ENCODE data around the gene GPR84.

Gene GPR84

DNA sequence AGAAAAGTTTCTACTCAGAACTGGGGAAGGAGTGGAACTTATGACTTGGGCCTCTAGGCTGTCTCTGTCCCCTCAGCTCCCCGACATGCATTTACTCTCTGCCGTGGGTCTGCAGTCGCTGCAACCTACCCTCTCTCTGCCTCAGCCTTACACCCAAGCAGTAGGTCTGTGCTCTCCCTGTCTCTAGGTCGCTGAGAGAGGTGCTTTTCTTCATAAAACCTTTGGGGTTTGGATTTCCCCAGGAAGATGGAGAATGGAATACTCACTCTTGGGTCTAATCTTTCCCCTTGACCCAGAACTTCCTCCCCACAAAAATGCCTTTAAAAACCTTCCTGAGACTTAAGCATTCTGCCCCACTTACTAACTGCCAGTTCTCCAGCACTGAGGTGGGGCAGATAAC is 12.9 kb downstream of the GPR84 start:
- H3K4me3 ChIP-seq (ENCODE audit: low read depth, low read length) = no peak overlapping the region
- H3K4me1 ChIP-seq = peaks cover 42% of the 10 kb centered on the region

DNA sequence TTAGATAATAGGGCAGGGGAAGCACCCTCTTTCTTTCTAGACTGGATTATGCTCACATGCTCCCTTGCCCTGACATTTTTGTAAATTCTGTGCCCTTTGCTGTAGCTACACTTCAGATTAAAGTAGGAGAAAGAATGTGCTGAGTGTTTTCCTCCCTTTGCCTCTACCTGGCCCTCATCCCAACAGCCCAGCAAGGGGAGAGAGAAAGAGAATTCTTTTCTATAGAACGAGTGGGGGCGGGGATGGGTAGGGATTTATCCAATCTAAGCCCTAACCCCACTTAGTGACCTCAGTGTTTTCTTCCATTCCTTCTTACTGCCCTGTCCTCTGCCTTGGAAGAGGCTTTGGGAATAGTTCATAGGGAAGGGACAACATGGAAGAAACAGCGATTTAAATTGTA is 13.5 kb downstream of the GPR84 start:
- Histone ChIP-seq H3K4me1 (peaks cover 42% of the 10 kb centered on the region), H3K36me3 (ENCODE audit: control insufficient read depth, insufficient read depth, low read length) (no peaks in the 10 kb centered on the region), H3K27ac (peak overlapping the region; percentile 85)

More for the DNA sequence above, 12.9 kb downstream of the GPR84 start:
- TF ChIP-seq, protein P1, sequence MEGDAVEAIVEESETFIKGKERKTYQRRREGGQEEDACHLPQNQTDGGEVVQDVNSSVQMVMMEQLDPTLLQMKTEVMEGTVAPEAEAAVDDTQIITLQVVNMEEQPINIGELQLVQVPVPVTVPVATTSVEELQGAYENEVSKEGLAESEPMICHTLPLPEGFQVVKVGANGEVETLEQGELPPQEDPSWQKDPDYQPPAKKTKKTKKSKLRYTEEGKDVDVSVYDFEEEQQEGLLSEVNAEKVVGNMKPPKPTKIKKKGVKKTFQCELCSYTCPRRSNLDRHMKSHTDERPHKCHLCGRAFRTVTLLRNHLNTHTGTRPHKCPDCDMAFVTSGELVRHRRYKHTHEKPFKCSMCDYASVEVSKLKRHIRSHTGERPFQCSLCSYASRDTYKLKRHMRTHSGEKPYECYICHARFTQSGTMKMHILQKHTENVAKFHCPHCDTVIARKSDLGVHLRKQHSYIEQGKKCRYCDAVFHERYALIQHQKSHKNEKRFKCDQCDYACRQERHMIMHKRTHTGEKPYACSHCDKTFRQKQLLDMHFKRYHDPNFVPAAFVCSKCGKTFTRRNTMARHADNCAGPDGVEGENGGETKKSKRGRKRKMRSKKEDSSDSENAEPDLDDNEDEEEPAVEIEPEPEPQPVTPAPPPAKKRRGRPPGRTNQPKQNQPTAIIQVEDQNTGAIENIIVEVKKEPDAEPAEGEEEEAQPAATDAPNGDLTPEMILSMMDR (IDR thresholded peaks at IDR 0.05) = no peak
- Histone ChIP-seq H3K27ac (peak overlapping the region; percentile 85), H3K27me3 (ENCODE audit: control insufficient read depth, insufficient read depth, low read length) (no peaks in the 10 kb centered on the region), H3K79me2 (no peaks in the 10 kb centered on the region), H2AFZ (no peak overlapping the region), H3K36me3 (ENCODE audit: control insufficient read depth, insufficient read depth, low read length) (no peaks in the 10 kb centered on the region), H3K9me3 (ENCODE audit: control insufficient read depth, low read length) (no peaks in the 10 kb centered on the region), H3K9ac (no peak overlapping the region), H3K4me2 (ENCODE audit: low read length) (peak overlapping the region; percentile 80)

DNA sequence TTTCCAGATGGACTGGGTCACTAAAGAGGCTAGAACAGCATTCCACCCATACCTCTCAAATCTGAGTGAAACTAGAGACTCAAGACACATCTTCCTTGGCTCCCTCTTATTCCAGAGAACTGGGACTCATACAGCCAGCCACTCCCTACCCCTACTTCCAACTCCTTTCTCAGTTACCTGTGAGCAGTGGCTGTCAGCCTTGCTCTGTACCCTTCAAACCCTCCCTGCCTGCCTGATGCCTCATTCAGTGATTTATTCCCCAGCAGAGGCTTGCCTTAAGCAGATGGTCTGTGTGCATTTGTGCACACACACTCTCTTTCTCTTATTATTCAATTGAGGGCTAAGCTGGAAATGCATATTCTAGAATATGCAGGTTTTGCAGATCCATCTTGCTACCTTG is 14.6 kb downstream of the GPR84 start:
- Histone ChIP-seq H3K9ac (no peak overlapping the region), H3K79me2 (no peaks in the 10 kb centered on the region), H3K9me3 (ENCODE audit: control insufficient read depth, low read length) (no peaks in the 10 kb centered on the region), H3K27me3 (ENCODE audit: control insufficient read depth, insufficient read depth, low read length) (no peaks in the 10 kb centered on the region), H3K36me3 (ENCODE audit: control insufficient read depth, insufficient read depth, low read length) (no peaks in the 10 kb centered on the region), H3K4me3 (ENCODE audit: low read depth, low read length) (peak overlapping the region; percentile 53), H3K4me1 (peaks cover 42% of the 10 kb centered on the region), H3K4me2 (ENCODE audit: low read length) (peak overlapping the region; percentile 80), H2AFZ (no peak overlapping the region), H3K27ac (peak overlapping the region; percentile 85)
- TF ChIP-seq, protein P1 (IDR thresholded peaks at IDR 0.05) = no peak

More for the DNA sequence above, 13.5 kb downstream of the GPR84 start:
- TF ChIP-seq, protein P1 (IDR thresholded peaks at IDR 0.05) = no peak
- no peaks in the 10 kb centered on the region for H3K27me3 ChIP-seq (ENCODE audit: control insufficient read depth, insufficient read depth, low read length)
- peak overlapping the region; percentile 53 for H3K4me3 ChIP-seq (ENCODE audit: low read depth, low read length)
- no peaks in the 10 kb centered on the region for H3K79me2 ChIP-seq
- H2AFZ ChIP-seq = no peak overlapping the region
- H3K9ac ChIP-seq = no peak overlapping the region
- H3K9me3 ChIP-seq (ENCODE audit: control insufficient read depth, low read length) = no peaks in the 10 kb centered on the region
- H3K4me2 ChIP-seq (ENCODE audit: low read length) = peak overlapping the region; percentile 80

DNA sequence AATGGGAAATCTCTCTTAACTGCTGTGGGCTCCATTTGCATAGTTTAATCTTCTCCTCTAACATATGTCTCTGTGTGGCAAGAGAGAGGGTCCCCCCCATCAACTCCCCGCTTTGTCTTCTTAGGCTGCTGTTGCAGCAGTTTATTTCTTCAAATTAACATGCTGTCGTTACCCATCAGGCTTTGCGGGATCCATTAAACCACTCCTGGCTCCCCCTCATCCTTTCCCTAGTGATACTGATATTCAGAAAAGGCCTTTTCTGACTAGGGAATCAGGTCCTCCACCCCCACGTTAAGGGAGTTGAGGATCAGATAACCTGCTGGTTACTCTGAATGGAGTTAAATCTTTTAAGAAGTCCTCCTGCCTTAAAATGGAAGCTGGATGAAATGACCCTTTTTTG is 15.2 kb downstream of the GPR84 start:
- TF ChIP-seq, protein P1 (IDR thresholded peaks at IDR 0.05) = no peak
- no peak overlapping the region for H3K4me3 ChIP-seq (ENCODE audit: low read depth, low read length)
- H2AFZ ChIP-seq = no peak overlapping the region
- H3K36me3 ChIP-seq (ENCODE audit: control insufficient read depth, insufficient read depth, low read length) = no peaks in the 10 kb centered on the region
- H3K79me2 ChIP-seq = no peaks in the 10 kb centered on the region
- no peak overlapping the region for H3K9ac ChIP-seq
- H3K27me3 ChIP-seq (ENCODE audit: control insufficient read depth, insufficient read depth, low read length) = no peaks in the 10 kb centered on the region
- H3K9me3 ChIP-seq (ENCODE audit: control insufficient read depth, low read length) = no peaks in the 10 kb centered on the region
- peaks cover 42% of the 10 kb centered on the region for H3K4me1 ChIP-seq
- H3K27ac ChIP-seq = peak overlapping the region; percentile 85
- H3K4me2 ChIP-seq (ENCODE audit: low read length) = no peak overlapping the region
